Right cardiac atrium (tissue), 5 donors: ENCODE results near the gene EFCAB6. TPM values are rescaled to one million over a fixed set of nuclear protein-coding genes. Genes with fewer than 3 reads are reported as not detected.

Source experiments
- ATAC-seq, 2 donors: fragments of 200-7000 bp; cut with Tn5 transposase; one replicate each; pipeline versions ENCODE4 v1.8.0 to v1.9.1; 2020; ENCODE audit warnings: moderate library complexity in 2 of 2, mild to moderate bottlenecking in 1 of 2
- DNase-seq, 3 donors: peaks; one replicate each; pipeline ENCODE4 v3.0.0-alpha.2; 2020
- H3K27ac ChIP-seq: one replicate; pipeline ENCODE4 v1.5.1; 2013; ENCODE audit warnings: mild to moderate bottlenecking, low read length, control low read depth, moderate library complexity
- H3K27me3 ChIP-seq: one replicate; pipeline ENCODE4 v1.6.1; 2013; ENCODE audit not compliant: control insufficient read depth, insufficient read depth
- H3K4me1 ChIP-seq: one replicate; pipeline ENCODE4 v1.6.1; 2013; ENCODE audit warnings: low read length; ENCODE audit not compliant: control insufficient read depth, insufficient read depth
- H3K4me3 ChIP-seq: one replicate; pipeline ENCODE4 v1.5.1; 2013; ENCODE audit warnings: low read length, control low read depth
- H3K9me3 ChIP-seq: one replicate; pipeline ENCODE4 v1.6.1; 2013; ENCODE audit warnings: low read length; ENCODE audit not compliant: control insufficient read depth
- WGBS: extraction: QIAGEN DNeasy Blood & Tissue Kit; methylation state at CpG from one replicate; pipeline ENCODE4 v1.1.7; 2013; 5-methylcytosine and 5-hydroxymethylcytosine counted together
- intact Hi-C, 4 donors: fragments of 100-400 bp; cut with DNase I; formaldehyde crosslinking; loops; one replicate each; pipeline versions ENCODE4 v1.11.0 to v1.14.0; 2022 to 2023
- polyA plus RNA-seq: library from polyadenylated mRNA; stranded (reverse); fragments of 200-250 nt; gene quantifications from one replicate; pipeline ENCODE4 v1.2.3, GENCODE V29; 2013
- total RNA-seq, 4 donors: library from RNA; stranded (reverse); fragmentation: NEBNext Ultra II Directional; extraction: Animal tissue kit (Norgen Biotek cat#: 25700); gene quantifications; one replicate each; pipeline ENCODE4 v1.2.1, GENCODE V29; 2021
- donor health status: healthy with polysubstance abuse.
- donor health status: DM: no; HTN: yes; CAD: no.
- donor health status: DM: no; HTN: no; CAD: no.
- donor health status: DM: no; HTN: yes; CAD: no; lungs with severe emphysema.
- donor health status: DM: yes; HTN: yes; CAD: no.

The EFCAB6 gene
- total and polyA plus RNA-seq, 5 donors: 0.70 to 3.4 (median 1.8) TPM

DNA sequence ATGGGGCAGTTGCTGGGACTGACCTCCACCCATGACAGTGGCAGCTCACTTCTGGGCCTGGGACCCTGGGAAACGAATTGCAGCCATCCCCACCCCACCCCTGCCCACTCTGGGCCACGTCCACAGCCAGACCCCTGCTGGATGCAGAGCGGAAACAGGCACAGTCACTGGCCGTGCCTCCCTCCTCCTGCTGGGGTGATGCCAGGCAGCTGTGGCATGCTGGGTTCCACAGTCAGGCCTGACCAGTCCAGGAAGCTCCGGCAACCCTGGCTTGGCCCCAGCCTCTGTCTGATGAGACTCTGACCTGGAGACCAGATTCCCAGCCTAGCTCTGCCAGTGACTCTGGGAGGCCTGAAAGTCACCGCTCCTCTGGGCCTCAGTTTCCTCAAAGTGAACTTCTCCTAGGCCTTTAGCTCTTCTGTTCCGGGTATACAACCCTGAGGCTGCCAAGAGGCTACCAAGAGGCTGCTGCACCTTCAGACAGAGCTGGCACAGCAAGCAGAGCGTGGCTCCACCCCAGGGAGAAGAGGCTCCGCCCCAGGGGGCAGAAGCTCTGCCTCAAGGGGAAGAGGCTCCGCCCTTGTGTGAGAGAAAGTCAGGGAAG, 41.3 kb upstream of the EFCAB6 start:
- Histone ChIP-seq H3K27ac (no peak overlapping the region), H3K4me1 (no peaks in the 10 kb centered on the region), H3K9me3 (peaks cover 2% of the 10 kb centered on the region), H3K4me3 (no peak overlapping the region), H3K27me3 (no peaks in the 10 kb centered on the region)
- DNase-seq (no peak), ATAC-seq (no peak)
- WGBS: 79% methylated on average over 10 of the region's 10 CpGs
- intact Hi-C loops: no loop called here

DNA sequence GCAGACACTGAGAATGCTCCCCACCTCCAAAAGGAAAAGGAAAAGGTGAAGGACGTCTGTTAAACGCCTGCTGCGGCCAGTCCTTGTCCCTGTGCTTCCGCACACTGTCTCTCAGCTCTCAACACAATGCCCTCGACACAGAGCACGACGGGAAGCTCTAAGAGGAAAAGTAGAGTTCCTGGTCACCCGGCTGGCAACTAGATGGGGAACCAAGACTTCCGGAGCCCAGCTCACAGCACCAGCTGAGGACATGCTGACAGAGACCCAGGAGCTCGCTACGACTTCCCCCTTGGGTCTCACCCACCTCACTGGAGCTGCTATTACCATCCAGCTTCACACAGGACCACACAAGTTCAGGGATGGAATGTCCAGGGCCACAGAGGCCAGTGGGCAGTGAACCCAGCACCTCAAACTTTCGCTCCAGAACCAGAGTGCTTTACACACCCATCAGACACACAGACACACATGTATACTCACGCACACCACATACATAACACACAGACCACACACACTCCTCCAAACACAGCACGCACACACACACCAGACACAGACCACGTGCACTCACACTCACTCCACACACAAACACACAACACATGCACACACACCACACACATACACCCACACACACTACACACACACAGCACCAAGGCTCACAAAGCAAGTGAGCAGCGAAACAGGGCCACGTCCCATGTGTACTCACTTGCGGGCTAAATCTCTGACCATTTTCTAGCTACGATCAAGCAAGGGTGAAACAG, 40.6 kb upstream of the EFCAB6 start:
- Histone ChIP-seq H3K4me3 (no peak overlapping the region), H3K4me1 (no peaks in the 10 kb centered on the region), H3K27ac (no peak overlapping the region), H3K9me3 (peaks cover 2% of the 10 kb centered on the region), H3K27me3 (no peaks in the 10 kb centered on the region)
- no peak for ATAC-seq
- intact Hi-C loops: no loop called here
- DNase-seq: no peak
- 75% methylated on average over 19 of the region's 19 CpGs for WGBS

DNA sequence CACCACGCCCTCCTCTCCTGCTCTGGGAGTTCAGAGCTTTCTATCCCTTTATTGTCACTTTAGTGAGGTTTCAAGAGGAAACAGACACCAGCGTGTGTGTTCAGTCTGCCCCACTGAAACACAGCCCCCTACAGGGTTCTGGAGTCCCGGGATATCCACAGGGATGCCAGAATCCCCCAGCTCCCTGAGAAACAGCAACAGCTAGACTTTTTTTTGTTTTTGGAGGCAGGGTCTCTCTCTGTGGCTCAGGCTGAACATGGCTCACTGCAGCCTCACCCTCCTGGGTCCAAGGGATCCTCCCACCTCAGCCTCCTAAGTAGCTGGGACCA, 39.8 kb upstream of the EFCAB6 start:
- DNase-seq (no peak), ATAC-seq (no peak)
- Histone ChIP-seq H3K27me3 (no peaks in the 10 kb centered on the region), H3K4me1 (no peaks in the 10 kb centered on the region), H3K27ac (no peak overlapping the region), H3K4me3 (no peak overlapping the region), H3K9me3 (peaks cover 2% of the 10 kb centered on the region)
- WGBS: 48% methylated on average over 3 of the region's 3 CpGs
- intact Hi-C loops: no loop called here

DNA sequence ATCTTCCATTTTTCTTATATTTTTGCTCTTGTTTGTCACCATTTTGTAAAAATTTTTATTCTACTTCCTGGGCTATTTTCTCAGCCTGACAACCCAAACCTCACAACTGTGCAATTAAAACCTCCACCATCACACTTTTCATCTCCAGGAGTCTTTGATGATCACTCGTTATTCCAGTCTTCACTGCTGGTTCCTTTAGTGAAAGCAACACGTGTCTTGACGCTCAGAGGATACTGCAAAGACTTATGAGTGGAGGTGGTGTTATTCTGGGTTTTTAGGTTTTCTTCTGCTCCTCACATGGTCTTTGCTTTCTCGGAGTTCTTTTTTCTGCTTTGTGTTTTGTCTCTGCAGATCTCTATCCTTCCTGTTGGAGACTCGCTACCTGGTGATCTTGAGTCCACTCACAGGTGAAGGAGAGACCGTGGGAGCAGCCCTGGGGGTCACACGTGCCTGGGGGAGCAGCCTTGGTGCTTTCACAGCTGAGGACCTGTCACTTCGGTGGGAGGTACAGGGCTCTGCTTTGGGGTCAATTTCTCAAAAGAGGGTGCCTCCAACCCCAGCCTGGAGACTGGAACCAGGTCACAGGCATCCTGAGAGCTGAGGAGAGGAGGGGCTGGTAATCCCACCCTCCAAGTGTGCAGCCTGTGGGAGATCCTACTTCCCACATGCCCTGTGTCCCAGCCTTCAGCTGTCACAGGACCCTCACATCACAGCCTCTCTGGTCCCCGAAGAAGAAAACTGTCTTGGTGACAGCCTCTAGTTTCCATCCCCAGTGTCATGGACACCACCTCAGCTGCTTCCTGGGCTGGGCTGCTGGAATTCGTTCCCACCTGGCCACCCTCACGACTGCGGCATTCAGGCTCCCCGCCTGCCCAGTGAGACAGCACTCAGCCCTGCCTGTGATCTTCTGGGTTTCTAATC, 39.2 kb upstream of the EFCAB6 start:
- H3K27me3 ChIP-seq: no peaks in the 10 kb centered on the region
- ATAC-seq: no peak
- H3K9me3 ChIP-seq: peaks cover under 1% of the 10 kb centered on the region
- no peak for DNase-seq
- intact Hi-C loops: no loop called here
- 66% methylated on average over 13 of the region's 13 CpGs for WGBS
- H3K4me3 ChIP-seq: no peak overlapping the region
- H3K4me1 ChIP-seq: no peaks in the 10 kb centered on the region
- H3K27ac ChIP-seq: no peak overlapping the region

DNA sequence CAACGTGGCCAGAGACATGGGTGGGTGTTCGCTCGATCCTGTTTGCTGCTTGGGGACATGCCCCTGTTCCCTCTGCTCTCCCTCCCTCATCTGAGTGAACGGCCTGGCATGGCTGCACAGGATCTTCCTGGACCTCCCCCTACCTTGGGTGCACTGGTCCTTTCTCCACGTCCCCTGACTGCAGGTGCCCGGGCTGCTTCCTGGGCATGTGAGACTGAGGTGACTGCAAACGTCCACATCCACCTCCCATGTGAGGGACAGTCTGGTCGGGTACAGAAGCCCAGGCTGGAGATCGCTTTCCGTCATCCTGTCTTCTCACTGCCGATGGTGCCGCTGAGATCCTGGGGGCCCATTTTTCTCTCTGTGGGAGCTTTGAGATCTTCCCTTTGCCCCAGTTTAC, 38.4 kb upstream of the EFCAB6 start:
- no peaks in the 10 kb centered on the region for H3K9me3 ChIP-seq
- 73% methylated on average over 12 of the region's 12 CpGs for WGBS
- H3K4me1 ChIP-seq: no peaks in the 10 kb centered on the region
- ATAC-seq (no peak), DNase-seq (no peak)
- no peaks in the 10 kb centered on the region for H3K27me3 ChIP-seq
- intact Hi-C loops: no loop called here
- H3K27ac ChIP-seq: no peak overlapping the region
- H3K4me3 ChIP-seq: no peak overlapping the region

DNA sequence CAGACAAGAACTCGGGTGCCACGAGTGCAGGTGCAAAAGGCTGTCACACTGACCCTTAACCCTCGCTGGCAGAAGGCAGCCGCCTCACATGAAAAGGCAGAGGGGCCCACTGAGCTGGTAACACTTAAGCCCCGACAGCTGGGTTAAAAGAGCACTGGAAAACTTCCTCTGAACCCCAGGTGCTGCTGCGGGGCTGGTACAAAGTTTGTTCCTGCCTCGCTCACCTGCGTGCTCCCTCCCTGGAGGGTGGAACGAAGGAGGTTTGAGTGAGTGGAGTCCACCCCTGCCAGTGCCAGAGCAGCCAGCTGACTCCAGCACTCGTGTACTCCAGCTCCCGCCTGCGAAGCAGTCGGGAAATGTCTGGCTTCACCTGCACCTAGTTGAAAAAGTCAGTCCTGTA, 37.6 kb upstream of the EFCAB6 start:
- no peak for ATAC-seq
- no peak overlapping the region for H3K27ac ChIP-seq
- no peaks in the 10 kb centered on the region for H3K9me3 ChIP-seq
- 82% methylated on average over 13 of the region's 13 CpGs for WGBS
- H3K4me3 ChIP-seq: no peak overlapping the region
- intact Hi-C loops: no loop called here
- no peaks in the 10 kb centered on the region for H3K4me1 ChIP-seq
- DNase-seq: no peak
- no peaks in the 10 kb centered on the region for H3K27me3 ChIP-seq

DNA sequence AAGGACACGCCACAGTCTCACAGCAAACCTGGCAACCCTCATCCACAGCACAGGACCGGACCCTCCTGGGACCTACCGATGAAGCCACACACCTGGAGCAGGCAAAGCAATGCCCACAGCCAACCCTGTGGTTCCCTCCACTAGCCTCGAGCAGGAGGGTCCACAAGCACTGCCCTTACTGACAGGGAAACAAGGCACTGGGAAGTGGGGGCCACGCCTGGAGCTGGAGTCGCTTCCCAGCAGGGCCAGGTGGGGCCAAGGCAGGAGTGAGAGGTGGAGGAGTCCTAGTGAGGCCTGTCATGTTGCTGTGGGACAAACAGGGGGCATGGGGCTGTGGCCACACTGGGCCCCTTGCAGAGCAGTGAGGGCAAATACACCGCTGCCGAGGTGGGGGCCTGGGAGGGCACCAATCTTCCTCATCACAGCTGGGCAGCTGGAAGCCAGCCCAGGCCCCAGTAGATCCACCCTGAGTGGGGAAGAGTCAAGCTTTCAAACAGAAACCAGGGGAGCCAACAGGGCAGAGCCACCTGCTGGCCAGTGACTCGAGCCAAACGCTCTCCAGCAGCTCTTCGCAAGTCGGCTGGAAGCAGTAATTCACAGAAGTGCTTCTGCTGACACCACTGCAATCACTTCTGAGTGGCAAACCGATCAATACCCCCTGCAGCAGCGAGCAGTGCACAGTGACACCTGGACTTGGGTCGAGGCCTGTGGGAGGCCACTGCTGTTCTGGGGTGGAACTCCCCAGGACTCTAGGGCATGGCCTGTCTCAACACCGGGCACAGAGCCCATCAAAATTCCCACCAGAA, 36.5 kb upstream of the EFCAB6 start:
- WGBS: 47% methylated on average over 16 of the region's 16 CpGs
- Histone ChIP-seq H3K4me1 (no peaks in the 10 kb centered on the region), H3K27me3 (no peaks in the 10 kb centered on the region), H3K27ac (no peak overlapping the region), H3K9me3 (no peaks in the 10 kb centered on the region), H3K4me3 (no peak overlapping the region)
- intact Hi-C loops: no loop called here
- ATAC-seq (no peak), DNase-seq (no peak)

DNA sequence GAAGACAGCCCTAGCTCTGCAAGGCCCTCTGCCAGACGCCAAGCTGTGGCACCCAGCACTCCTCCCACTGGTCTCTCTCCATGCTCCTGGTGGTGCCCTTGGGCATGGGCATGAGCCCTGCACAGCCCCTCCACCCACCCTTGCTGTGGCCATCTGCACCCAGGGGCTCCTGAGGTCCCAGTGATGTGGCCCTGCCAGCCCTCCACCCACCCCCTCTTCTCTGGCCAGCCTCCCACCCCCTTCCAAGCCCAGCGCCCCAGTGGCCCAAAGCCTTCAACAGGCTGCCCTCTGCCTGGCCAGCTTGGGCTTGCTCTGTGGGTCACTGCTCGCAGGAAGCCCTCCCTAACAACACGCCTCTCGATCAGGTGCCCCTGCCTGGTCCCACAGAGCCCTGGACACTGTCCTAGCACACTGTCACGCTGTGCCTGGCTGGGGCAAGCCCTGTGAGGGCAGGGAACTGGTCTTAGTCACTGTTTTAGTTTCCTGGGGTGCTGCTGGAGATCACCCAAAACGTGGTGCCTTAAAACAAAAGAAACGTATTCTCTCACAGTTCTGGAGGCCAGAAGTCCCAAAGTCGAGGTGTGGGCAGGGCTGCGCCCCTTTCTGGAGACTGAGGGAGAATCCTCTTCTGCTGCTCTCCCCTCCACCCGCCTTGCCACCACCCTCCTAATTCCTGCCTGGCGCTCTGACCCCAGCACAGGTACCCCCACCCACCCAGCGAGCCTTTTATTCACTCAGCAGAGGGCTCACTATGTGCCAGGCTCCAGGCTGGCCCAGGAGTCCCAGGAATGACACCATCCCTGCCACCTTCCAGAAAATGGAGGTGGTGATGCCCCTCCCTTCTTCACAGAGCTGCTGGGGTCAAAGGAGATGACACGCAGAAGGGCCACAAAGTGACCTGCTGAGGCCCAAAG, 35.5 kb upstream of the EFCAB6 start:
- no peaks in the 10 kb centered on the region for H3K4me1 ChIP-seq
- no peak for DNase-seq
- no peak overlapping the region for H3K4me3 ChIP-seq
- no peak for ATAC-seq
- no peaks in the 10 kb centered on the region for H3K9me3 ChIP-seq
- 83% methylated on average over 14 of the region's 14 CpGs for WGBS
- no peaks in the 10 kb centered on the region for H3K27me3 ChIP-seq
- intact Hi-C loops: no loop called here
- H3K27ac ChIP-seq: no peak overlapping the region

DNA sequence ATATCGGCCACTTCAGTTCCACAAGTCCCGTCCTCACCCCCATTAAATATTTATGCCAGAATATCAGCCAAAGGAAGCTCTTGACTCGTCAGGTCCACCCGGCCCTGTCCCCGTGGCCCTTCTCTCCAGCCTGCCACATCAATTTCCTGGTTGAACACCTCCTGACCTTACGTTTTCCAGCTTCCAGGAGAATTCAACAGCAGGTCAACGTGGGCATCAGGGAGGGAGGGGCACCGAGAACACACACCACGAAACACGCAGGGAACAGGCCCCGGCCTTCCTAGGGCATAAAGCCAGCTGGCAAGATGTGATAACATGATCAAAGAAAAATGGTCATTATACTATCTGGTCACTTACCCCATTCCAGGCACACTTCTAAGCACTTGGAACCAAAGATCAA, 34.9 kb upstream of the EFCAB6 start:
- 59% methylated on average over 11 of the region's 11 CpGs for WGBS
- ATAC-seq (no peak), DNase-seq (no peak)
- H3K4me1 ChIP-seq: no peaks in the 10 kb centered on the region
- no peak overlapping the region for H3K27ac ChIP-seq
- no peaks in the 10 kb centered on the region for H3K27me3 ChIP-seq
- no peaks in the 10 kb centered on the region for H3K9me3 ChIP-seq
- intact Hi-C loops: no loop called here
- no peak overlapping the region for H3K4me3 ChIP-seq

DNA sequence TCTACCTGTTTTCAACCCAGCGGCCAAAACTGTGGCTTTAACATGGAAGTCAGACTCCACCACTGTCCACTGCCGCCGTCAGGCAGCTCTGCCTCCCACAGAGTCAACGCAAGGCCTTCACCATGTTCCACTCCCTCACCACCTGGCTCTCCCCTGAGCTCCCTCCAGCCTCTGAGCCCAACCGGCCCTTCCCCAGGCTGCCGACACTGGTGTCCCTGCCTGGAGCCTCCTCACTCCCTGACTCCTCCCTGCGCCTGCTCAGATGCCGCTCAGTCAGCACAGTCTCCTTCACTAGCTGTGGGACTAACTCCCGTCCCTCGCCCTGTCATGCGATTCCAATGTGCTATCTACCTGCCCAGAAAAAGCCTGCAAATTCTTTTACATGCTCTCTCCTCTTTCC, 33.9 kb upstream of the EFCAB6 start:
- intact Hi-C loops: no loop called here
- Histone ChIP-seq H3K27ac (no peak overlapping the region), H3K9me3 (no peaks in the 10 kb centered on the region), H3K27me3 (no peaks in the 10 kb centered on the region), H3K4me1 (no peaks in the 10 kb centered on the region), H3K4me3 (no peak overlapping the region)
- ATAC-seq (no peak), DNase-seq (no peak)
- WGBS: 72% methylated on average over 11 of the region's 11 CpGs
